ENCODE results near the gene HPRT1.

HPRT1 gene

DNA sequence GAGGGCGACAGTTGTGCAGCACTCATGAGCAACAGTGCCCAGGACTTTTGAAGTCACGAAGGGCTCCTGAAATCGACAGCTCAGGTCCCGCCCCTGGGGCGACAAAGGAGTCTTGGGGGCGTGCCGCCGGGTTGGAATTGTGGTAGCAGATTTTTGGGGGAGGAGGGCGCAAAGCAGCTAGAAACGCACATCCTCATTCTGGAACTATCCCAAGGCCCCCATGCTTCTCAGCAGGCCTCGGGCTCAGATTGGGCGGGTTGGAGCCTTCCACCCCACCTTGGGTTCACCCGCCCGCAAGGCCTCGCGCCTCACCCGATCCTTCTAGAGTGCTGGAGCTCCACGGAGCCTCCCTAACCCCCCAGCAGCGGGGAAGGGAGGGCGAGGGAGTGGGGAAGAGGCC is 85.5 kb downstream of the HPRT1 start:
- no peak overlapping the region for H3K4me3 ChIP-seq (ENCODE audit: low read depth, low read length)
- TF ChIP-seq, protein P1, sequence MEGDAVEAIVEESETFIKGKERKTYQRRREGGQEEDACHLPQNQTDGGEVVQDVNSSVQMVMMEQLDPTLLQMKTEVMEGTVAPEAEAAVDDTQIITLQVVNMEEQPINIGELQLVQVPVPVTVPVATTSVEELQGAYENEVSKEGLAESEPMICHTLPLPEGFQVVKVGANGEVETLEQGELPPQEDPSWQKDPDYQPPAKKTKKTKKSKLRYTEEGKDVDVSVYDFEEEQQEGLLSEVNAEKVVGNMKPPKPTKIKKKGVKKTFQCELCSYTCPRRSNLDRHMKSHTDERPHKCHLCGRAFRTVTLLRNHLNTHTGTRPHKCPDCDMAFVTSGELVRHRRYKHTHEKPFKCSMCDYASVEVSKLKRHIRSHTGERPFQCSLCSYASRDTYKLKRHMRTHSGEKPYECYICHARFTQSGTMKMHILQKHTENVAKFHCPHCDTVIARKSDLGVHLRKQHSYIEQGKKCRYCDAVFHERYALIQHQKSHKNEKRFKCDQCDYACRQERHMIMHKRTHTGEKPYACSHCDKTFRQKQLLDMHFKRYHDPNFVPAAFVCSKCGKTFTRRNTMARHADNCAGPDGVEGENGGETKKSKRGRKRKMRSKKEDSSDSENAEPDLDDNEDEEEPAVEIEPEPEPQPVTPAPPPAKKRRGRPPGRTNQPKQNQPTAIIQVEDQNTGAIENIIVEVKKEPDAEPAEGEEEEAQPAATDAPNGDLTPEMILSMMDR (IDR thresholded peaks at IDR 0.05; ENCODE audit: borderline replicate concordance, insufficient read depth, low read depth, low read length), result no peak

DNA sequence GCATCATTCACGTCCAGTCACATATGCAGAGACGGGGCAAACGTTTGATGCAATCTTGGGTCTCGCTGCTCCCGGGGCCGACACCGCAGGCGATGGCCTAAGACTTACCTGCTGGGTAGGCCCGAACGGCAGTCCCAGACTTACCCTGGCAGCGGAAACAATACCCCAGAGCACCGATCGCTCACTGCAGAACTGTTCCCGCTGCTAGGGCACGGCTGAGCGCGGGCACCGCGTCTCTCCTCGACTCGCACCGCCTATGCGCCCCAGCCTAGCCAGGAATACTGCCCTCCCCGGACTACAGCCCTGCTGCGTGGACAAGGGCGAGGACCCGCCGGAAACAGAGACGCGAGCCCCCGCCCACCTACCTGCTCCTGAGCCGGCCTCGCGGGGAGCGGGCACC is 86.2 kb downstream of the HPRT1 start:
- H3K4me3 ChIP-seq (ENCODE audit: low read depth, low read length), result no peak overlapping the region
- TF ChIP-seq, protein P1 (IDR thresholded peaks at IDR 0.05; ENCODE audit: borderline replicate concordance, insufficient read depth, low read depth, low read length), result no peak

DNA sequence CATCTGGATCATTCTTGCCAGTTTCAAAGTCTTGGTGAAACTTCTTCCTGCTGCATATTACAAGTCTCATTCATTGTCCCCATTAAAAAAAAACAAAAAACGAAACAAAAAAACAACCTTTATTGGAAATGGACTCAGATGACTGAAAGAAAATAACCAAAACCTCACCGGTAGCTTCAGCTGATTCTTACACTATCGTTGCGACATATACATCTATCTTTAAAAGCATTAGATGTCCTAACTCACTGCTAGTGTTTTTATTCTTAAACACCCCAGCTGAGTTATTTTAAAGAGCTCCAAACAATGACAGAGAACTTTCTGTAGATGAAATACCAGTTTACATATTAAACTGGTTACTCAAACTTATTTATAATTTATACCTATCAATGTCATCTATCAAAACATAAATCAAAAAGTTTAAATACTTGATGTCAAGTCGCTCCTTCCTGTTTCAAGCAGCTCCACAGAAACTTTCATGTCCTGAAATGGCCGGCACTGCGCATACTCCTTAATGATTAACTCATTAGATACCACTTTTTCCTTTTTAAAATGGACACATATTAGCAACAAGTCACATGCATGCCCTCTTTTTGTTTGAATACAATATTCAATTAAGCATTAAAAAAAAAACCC is 87.2 kb downstream of the HPRT1 start:
- TF ChIP-seq, protein P1 (IDR thresholded peaks at IDR 0.05; ENCODE audit: borderline replicate concordance, insufficient read depth, low read depth, low read length), result no peak
- H3K4me3 ChIP-seq (ENCODE audit: low read depth, low read length), result no peak overlapping the region

DNA sequence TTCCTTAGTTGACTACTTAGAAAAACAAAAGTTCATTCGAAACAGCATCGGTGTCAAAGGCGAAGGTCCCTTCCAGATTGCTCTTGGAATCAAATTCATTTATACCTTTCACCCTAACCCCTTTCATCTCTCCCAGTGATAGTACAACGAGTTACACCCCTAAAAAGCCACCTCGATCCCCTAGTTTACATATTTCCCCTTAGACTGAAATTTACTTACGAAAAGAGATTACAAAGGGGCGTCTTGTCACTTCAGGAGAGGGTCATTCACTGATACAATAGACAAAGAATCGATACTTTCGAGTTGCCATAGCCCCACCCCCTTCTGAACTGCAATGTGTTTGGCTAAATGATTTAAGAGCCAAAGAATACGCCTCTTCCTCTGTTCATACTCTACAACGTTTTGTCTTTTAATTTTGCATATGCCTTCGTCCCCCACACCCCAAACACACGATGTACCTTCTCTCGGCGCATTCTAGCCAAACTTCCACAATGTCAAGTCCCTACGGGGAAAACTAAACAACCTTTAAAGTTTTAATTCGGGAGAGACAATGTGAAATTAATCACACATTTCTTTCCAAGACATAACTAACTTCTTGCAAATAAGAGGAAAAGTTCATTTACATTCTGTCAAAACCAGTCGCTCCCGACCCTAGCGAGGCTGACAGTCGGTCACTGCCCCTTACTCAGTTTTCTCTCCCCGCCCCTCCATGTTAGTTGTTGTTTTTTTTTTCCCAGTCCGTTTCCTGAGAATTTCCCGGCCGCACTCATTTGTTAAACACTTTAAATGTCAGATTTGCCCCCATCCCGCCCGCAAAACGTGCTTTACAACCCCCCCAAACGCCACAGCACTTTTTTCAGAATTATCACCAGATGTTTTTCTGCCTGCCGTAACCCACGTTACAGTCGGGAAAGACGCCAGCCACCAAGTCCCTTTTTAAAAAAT is 88.6 kb downstream of the HPRT1 start:
- peak overlapping the region; percentile 61 for H3K4me3 ChIP-seq (ENCODE audit: low read depth, low read length)
- TF ChIP-seq, protein P1 (IDR thresholded peaks at IDR 0.05; ENCODE audit: borderline replicate concordance, insufficient read depth, low read depth, low read length), result no peak

Measured in GM12875 (cell line).